Panc1 (cell line): ENCODE results near the gene ANK3. TPM values are rescaled to one million over a fixed set of nuclear protein-coding genes. Genes with fewer than 3 reads are reported as not detected.

Experiments used
- ATAC-seq: fragments of 200-7000 bp; cut with Tn5 transposase; 2 replicates; pipeline ENCODE4 v1.9.1; 2020; ENCODE audit warnings: mild to moderate bottlenecking, moderate library complexity
- BruUV-seq: library from RNA; stranded (reverse); fragments of 400-500 nt; replicated peaks from 2 replicates; lab custom pipeline; 2021; lab: Mats Ljungman, UMichigan
- CTCF ChIA-PET: fragments of 300-600 bp; sonication (Branson Sonifier 250); formaldehyde crosslinking; loops from one replicate; lab custom pipeline; 2022; ENCODE audit warnings: antibody characterized with exemption; lab: Charles Lee
- POLR2A ChIA-PET: fragments of 300-600 bp; sonication (Branson Sonifier 250); formaldehyde crosslinking; loops from one replicate; lab custom pipeline; 2022; ENCODE audit warnings: antibody characterized with exemption; lab: Charles Lee
- DNase-seq: peaks from one replicate; pipeline ENCODE4 v3.0.0-alpha.2; 2010; ENCODE audit warnings: low read depth, low spot score
- H3K27ac ChIP-seq: 2 replicates; pipeline ENCODE4 v1.5.1; 2011; ENCODE audit warnings: mild to moderate bottlenecking, low read length, inconsistent platforms
- H3K27me3 ChIP-seq: fragments of 200-500 bp; sonication (Bioruptor generic); 2 replicates; pipeline ENCODE4 v1.6.0; 2014; ENCODE audit warnings: low read length, inconsistent platforms; ENCODE audit not compliant: control insufficient read depth, insufficient read depth
- H3K36me3 ChIP-seq: fragments of 200-500 bp; sonication (Bioruptor generic); 2 replicates; pipeline ENCODE4 v1.5.1; 2014; ENCODE audit warnings: inconsistent platforms, mild to moderate bottlenecking, low read length, moderate library complexity; ENCODE audit not compliant: control insufficient read depth, insufficient read depth
- H3K4me1 ChIP-seq: 2 replicates; pipeline ENCODE4 v1.5.1; 2011; ENCODE audit warnings: inconsistent platforms, mild to moderate bottlenecking, low read length, moderate library complexity; ENCODE audit not compliant: control insufficient read depth, insufficient read depth
- H3K4me3 ChIP-seq, 2 experiments: 2 replicates each; pipeline ENCODE4 v1.5.1; 2011 to 2012; ENCODE audit warnings: low read depth in 2 of 2, low read length in 2 of 2, mild to moderate bottlenecking in 2 of 2, inconsistent platforms in 1 of 2, moderate library complexity in 1 of 2
- H3K9me3 ChIP-seq: fragments of 200-500 bp; sonication (Bioruptor generic); 2 replicates; pipeline ENCODE4 v1.5.1; 2014; ENCODE audit warnings: low read depth, mild to moderate bottlenecking, inconsistent platforms, low read length, moderate library complexity; ENCODE audit not compliant: control insufficient read depth, insufficient read depth
- POLR2AphosphoS5 ChIP-seq: IDR thresholded peaks from 2 replicates; pipeline ENCODE4 v1.6.1; 2012; ENCODE audit warnings: mild to moderate bottlenecking, low read depth, low read length, moderate library complexity
- SIN3A ChIP-seq: IDR thresholded peaks from 2 replicates; pipeline ENCODE4 v1.6.1; 2012; ENCODE audit warnings: low read depth, mild to moderate bottlenecking, low read length, moderate library complexity, borderline replicate concordance; ENCODE audit not compliant: insufficient read depth
- TCF7L2 ChIP-seq: IDR thresholded peaks from 2 replicates; pipeline ENCODE4 v1.6.1; 2011; ENCODE audit warnings: mild to moderate bottlenecking, low read depth, low read length, inconsistent platforms
- in situ Hi-C: cut with HindIII; loops from 2 replicates; pipeline ENCODE4 v1.10.0; 2016; ENCODE audit warnings: low sequenced_read_pairs, low pct_unique_long_range_greater_than_20kb
- intact Hi-C: fragments of 100-400 bp; cut with micrococcal nuclease; formaldehyde crosslinking; loops from one replicate; pipeline ENCODE4 v1.10.0; 2022; ENCODE audit not compliant: unreplicated experiment
- total RNA-seq: library from RNA; stranded (reverse); gene quantifications from one replicate; pipeline ENCODE4 v1.2.1, GENCODE V29; 2021; ENCODE audit not compliant: unreplicated experiment
- TF ChIP-seq, protein P1 (sequence below): fragments of 450-650 bp; IDR thresholded peaks from 2 replicates; pipeline ENCODE4 v1.5.1; 2017; ENCODE audit warnings: mild to moderate bottlenecking
- TF ChIP-seq, protein P2 (sequence below), 2 experiments: IDR thresholded peaks; 2 replicates each; pipeline ENCODE4 v1.6.1; 2011 to 2012; ENCODE audit warnings: low read depth in 2 of 2, control low read depth in 1 of 2, low read length in 1 of 2, mild to moderate bottlenecking in 1 of 2, moderate library complexity in 1 of 2; ENCODE audit not compliant: insufficient read depth in 1 of 2

The ANK3 gene
- total RNA-seq, 1 experiment from 2014 or later: 2.5 TPM

DNA sequence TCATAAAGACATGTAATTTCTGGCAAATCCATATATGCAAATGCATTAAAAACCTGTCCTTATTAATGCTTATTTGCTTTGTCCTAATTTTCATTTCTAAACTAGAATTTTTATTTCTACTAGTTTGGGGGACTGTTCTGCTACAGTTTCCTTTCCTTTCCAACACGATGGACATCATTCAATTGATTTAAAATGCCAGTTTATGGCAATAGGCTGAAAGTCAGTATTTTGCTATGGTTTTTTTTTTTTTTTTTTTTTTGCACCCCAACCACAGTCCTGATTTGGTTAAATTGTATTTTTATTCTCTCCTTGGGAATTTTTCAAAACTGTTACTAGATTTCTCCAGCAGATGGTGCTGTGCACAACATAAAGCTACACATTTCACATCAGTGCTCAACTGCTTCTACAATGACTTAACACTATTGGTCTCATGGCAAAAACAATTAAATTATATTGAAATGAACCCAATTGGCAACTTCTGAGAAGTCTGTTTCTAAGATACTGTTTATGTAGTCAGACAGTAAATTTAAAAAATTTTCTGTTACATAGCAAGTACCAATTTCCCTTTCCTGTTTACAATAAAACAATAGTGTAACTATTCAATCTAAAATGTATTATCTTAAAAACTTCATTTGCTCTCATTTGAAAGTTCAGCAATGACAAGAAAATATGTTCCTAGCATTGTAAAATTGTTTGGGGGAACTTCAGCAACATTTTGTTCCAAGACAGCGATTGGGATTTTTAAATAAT lies 289.5 kb downstream of the ANK3 start:
- intact Hi-C loops: loop anchor here (1.0 to 2.0 kb wide), 3 partner anchors 109 to 547 kb away; no protein-coding TSS in a partner anchor
- Histone ChIP-seq H3K9me3 (no peaks in the 10 kb centered on the region), H3K4me1 (no peaks in the 10 kb centered on the region), H3K27ac (no peak overlapping the region), H3K27me3 (no peaks in the 10 kb centered on the region; the same call in 1 of the 2 replicates), H3K4me3 (no peak overlapping the region), H3K36me3 (no peaks in the 10 kb centered on the region)
- BruUV-seq: no TSS peak
- TF ChIP-seq TCF7L2: no peak
- TF ChIP-seq, protein P1, sequence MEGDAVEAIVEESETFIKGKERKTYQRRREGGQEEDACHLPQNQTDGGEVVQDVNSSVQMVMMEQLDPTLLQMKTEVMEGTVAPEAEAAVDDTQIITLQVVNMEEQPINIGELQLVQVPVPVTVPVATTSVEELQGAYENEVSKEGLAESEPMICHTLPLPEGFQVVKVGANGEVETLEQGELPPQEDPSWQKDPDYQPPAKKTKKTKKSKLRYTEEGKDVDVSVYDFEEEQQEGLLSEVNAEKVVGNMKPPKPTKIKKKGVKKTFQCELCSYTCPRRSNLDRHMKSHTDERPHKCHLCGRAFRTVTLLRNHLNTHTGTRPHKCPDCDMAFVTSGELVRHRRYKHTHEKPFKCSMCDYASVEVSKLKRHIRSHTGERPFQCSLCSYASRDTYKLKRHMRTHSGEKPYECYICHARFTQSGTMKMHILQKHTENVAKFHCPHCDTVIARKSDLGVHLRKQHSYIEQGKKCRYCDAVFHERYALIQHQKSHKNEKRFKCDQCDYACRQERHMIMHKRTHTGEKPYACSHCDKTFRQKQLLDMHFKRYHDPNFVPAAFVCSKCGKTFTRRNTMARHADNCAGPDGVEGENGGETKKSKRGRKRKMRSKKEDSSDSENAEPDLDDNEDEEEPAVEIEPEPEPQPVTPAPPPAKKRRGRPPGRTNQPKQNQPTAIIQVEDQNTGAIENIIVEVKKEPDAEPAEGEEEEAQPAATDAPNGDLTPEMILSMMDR: peak; percentile 64; the same call in 1 of the 2 replicates
- ATAC-seq (peak; percentile 81), DNase-seq (no peak)
- ChIA-PET CTCF (interaction anchor here (0.6 to 1.1 kb wide), 9 partner anchors 9 to 562 kb away, joined by 3 to 10 read pairs (median 4); no protein-coding TSS in a partner anchor), POLR2A (interaction anchor here (0.7 kb wide), 1 partner anchor 55 kb away, joined by 19 read pairs; no protein-coding TSS in a partner anchor)
- in situ Hi-C loops: no loop called here

DNA sequence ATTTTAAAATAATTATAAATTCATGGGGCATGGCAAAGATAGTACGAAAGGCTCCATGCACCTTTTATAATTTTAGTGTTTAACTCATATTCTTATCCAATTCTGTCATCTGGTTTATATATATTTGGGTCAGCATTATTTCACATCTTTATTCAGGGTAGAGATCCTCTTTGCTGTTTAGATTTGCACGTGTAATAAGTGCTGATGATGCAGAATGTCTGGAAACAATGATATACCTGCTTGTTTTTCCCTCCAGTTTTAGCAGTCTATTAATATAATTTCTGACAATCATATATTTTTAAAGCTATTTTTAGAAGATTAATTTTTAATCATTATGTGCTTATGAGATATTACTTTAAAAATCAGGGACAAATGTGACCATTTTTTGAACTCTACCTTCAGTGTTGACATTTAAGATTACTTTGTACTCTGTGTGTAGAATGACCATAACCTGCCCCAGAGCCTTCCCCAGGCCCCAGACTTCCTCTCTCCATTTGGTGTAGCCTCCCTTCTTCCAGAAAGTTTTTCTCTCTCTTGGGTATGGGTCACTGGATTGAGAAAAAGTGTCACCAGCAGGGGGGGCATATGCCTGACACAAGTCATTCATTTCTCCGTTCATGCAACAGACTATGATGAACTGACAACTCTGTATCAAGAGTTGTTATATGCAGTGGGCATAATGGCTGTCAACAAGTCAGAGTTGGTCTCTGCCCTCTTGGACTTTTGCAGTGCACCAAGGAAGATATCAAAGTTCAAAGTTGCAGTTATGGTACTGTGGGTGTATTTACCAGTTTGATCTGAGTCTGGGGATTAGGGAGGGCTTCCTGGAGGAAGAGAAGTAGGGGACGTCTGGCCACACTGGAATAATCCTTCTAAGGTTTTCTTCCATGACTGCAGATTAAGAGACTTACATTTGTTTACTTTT lies 290.7 kb downstream of the ANK3 start:
- BruUV-seq: no TSS peak
- TF ChIP-seq TCF7L2: no peak
- no peak for TF ChIP-seq SIN3A
- no peak for TF ChIP-seq POLR2AphosphoS5
- TF ChIP-seq, protein P1: peak; percentile 71
- TF ChIP-seq, protein P2, sequence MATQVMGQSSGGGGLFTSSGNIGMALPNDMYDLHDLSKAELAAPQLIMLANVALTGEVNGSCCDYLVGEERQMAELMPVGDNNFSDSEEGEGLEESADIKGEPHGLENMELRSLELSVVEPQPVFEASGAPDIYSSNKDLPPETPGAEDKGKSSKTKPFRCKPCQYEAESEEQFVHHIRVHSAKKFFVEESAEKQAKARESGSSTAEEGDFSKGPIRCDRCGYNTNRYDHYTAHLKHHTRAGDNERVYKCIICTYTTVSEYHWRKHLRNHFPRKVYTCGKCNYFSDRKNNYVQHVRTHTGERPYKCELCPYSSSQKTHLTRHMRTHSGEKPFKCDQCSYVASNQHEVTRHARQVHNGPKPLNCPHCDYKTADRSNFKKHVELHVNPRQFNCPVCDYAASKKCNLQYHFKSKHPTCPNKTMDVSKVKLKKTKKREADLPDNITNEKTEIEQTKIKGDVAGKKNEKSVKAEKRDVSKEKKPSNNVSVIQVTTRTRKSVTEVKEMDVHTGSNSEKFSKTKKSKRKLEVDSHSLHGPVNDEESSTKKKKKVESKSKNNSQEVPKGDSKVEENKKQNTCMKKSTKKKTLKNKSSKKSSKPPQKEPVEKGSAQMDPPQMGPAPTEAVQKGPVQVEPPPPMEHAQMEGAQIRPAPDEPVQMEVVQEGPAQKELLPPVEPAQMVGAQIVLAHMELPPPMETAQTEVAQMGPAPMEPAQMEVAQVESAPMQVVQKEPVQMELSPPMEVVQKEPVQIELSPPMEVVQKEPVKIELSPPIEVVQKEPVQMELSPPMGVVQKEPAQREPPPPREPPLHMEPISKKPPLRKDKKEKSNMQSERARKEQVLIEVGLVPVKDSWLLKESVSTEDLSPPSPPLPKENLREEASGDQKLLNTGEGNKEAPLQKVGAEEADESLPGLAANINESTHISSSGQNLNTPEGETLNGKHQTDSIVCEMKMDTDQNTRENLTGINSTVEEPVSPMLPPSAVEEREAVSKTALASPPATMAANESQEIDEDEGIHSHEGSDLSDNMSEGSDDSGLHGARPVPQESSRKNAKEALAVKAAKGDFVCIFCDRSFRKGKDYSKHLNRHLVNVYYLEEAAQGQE (IDR thresholded peaks at IDR 0.05; ENCODE audit: insufficient read depth in 1 of 2, low read depth in 2 of 2, low read length in 1 of 2): no peak
- POLR2A ChIA-PET: no interaction called here
- Histone ChIP-seq H3K27me3 (no peaks in the 10 kb centered on the region; the same call in 1 of the 2 replicates), H3K27ac (no peak overlapping the region), H3K4me3 (no peak overlapping the region), H3K9me3 (no peaks in the 10 kb centered on the region), H3K36me3 (no peaks in the 10 kb centered on the region), H3K4me1 (no peaks in the 10 kb centered on the region)
- intact Hi-C loops: no loop called here
- DNase-seq (no peak), ATAC-seq (peak; percentile 76)
- CTCF ChIA-PET: interaction anchor here (0.6 kb wide), 1 partner anchor 332 kb away, joined by 4 read pairs; no protein-coding TSS in a partner anchor
- in situ Hi-C loops: no loop called here
